Keratinocyte (primary cell): ENCODE data around the gene SND1. TPM values are rescaled to one million over a fixed set of nuclear protein-coding genes. Genes with fewer than 3 reads are reported as not detected.

ENCODE experiments used
- DNase-seq: peaks from one replicate; pipeline ENCODE4 v3.0.0-alpha.2; 2011; ENCODE audit warnings: low read depth, missing footprints, low spot score
- FAIRE-seq: peaks from 2 replicates; lab custom pipeline; 2011; peaks lifted over from hg19 to GRCh38; lab: Jason Lieb, UNC
- H2AFZ ChIP-seq: 2 replicates; pipeline ENCODE4 v1.6.0; 2012; ENCODE audit warnings: low read length, control low read depth, inconsistent platforms; ENCODE audit not compliant: control insufficient read depth
- H3K27ac ChIP-seq: 2 replicates; pipeline ENCODE4 v1.5.1; 2011; ENCODE audit warnings: low read length; ENCODE audit not compliant: control insufficient read depth, insufficient read depth
- H3K27me3 ChIP-seq: 3 replicates; pipeline ENCODE4 v1.6.0; 2011; ENCODE audit warnings: low read length; ENCODE audit not compliant: control insufficient read depth, insufficient read depth; ENCODE audit errors: extremely low read depth
- H3K36me3 ChIP-seq, 2 experiments: 2 replicates in 1 of 2; 3 replicates in 1 of 2; pipeline ENCODE4 v1.5.1; 2011; ENCODE audit warnings: low read length in 2 of 2, mild to moderate bottlenecking in 1 of 2; ENCODE audit not compliant: control insufficient read depth in 2 of 2, insufficient read depth in 2 of 2; ENCODE audit errors: extremely low read depth in 1 of 2
- H3K4me1 ChIP-seq: 3 replicates; pipeline ENCODE4 v1.5.1; 2011; ENCODE audit warnings: low read length; ENCODE audit not compliant: control insufficient read depth, insufficient read depth; ENCODE audit errors: extremely low read depth
- H3K4me2 ChIP-seq: 3 replicates; pipeline ENCODE4 v1.6.0; 2011; ENCODE audit warnings: low read depth, low read length; ENCODE audit not compliant: control insufficient read depth, insufficient read depth; ENCODE audit errors: extremely low read depth
- H3K4me3 ChIP-seq, 3 experiments: fragments of 200-600 bp in 1 of 3; sonication (generic) in 1 of 3; 2 replicates in 2 of 3; 3 replicates in 1 of 3; pipeline ENCODE4 v1.5.1; 2011 to 2016; ENCODE audit warnings: low read length in 3 of 3, mild to moderate bottlenecking in 3 of 3, control low read depth in 2 of 3, inconsistent platforms in 1 of 3, low read depth in 1 of 3, mixed read lengths in 1 of 3, mixed run types in 1 of 3, moderate library complexity in 1 of 3; ENCODE audit not compliant: control insufficient read depth in 2 of 3, insufficient read depth in 2 of 3; ENCODE audit errors: extremely low read depth in 1 of 3
- H3K79me2 ChIP-seq: 2 replicates; pipeline ENCODE4 v1.6.0; 2012; ENCODE audit warnings: low read length; ENCODE audit not compliant: control insufficient read depth, insufficient read depth
- H3K9ac ChIP-seq: 3 replicates; pipeline ENCODE4 v1.6.0; 2011; ENCODE audit warnings: low read length; ENCODE audit not compliant: control insufficient read depth, insufficient read depth; ENCODE audit errors: extremely low read depth
- H3K9me1 ChIP-seq: 3 replicates; pipeline ENCODE4 v1.6.0; 2011; ENCODE audit warnings: low read length; ENCODE audit not compliant: control insufficient read depth, insufficient read depth; ENCODE audit errors: extremely low read depth
- H3K9me3 ChIP-seq: 2 replicates; pipeline ENCODE4 v1.5.1; 2012; ENCODE audit warnings: low read depth, low read length; ENCODE audit not compliant: control insufficient read depth
- H4K20me1 ChIP-seq: 3 replicates; pipeline ENCODE4 v1.6.0; 2011; ENCODE audit warnings: low read length; ENCODE audit not compliant: control insufficient read depth, insufficient read depth; ENCODE audit errors: extremely low read depth
- EZH2 ChIP-seq: IDR thresholded peaks from one replicate; pipeline ENCODE4 v1.6.1; 2012; ENCODE audit warnings: inconsistent platforms, mild to moderate bottlenecking, low read length, moderate library complexity
- dilution Hi-C: fragments of 300-500 bp; cut with MboI; formaldehyde crosslinking; loops from one replicate; pipeline ENCODE4 v1.7.0; 2020; ENCODE audit warnings: low sequenced_read_pairs; ENCODE audit not compliant: extremely low pct_ligation_motif_present
- polyA plus RNA-seq, 5 experiments: library from polyadenylated mRNA; depleted of rRNA in 3 of 5; stranded (reverse) in 3 of 5; stranded (forward) in 1 of 5; unstranded in 1 of 5; fragments of >200 nt; gene quantifications; 1 replicate in 1 of 5; 2 replicates in 3 of 5; 3 replicates in 1 of 5; pipeline versions ENCODE4 v1.2.1 to v1.2.3, GENCODE V29; 2011 to 2012; ENCODE audit warnings: missing spikeins in 2 of 5, low read depth in 1 of 5, low replicate concordance in 1 of 5
- TF ChIP-seq, protein P1 (sequence below), 3 experiments: IDR thresholded peaks in 1 of 3; conservative IDR thresholded peaks in 1 of 3; optimal IDR thresholded peaks in 1 of 3; 2 replicates in 2 of 3; 3 replicates in 1 of 3; pipeline versions ENCODE3 to v1.5.1; 2011; ENCODE audit warnings: low read length in 3 of 3, mild to moderate bottlenecking in 3 of 3, moderate library complexity in 2 of 3, control low read depth in 1 of 3, inconsistent platforms in 1 of 3; ENCODE audit not compliant: insufficient read depth in 2 of 3; ENCODE audit errors: extremely low read depth in 1 of 3

SND1 gene
- polyA plus RNA-seq, 1 donor (not counting 4 experiments of a cell fraction or from before 2014, with no cell fraction given), result 140 TPM

- no peaks in the 10 kb centered on the region for H3K9me3 ChIP-seq
- H2AFZ ChIP-seq, result no peak overlapping the region
- no peak for TF ChIP-seq EZH2
- TF ChIP-seq, protein P1, sequence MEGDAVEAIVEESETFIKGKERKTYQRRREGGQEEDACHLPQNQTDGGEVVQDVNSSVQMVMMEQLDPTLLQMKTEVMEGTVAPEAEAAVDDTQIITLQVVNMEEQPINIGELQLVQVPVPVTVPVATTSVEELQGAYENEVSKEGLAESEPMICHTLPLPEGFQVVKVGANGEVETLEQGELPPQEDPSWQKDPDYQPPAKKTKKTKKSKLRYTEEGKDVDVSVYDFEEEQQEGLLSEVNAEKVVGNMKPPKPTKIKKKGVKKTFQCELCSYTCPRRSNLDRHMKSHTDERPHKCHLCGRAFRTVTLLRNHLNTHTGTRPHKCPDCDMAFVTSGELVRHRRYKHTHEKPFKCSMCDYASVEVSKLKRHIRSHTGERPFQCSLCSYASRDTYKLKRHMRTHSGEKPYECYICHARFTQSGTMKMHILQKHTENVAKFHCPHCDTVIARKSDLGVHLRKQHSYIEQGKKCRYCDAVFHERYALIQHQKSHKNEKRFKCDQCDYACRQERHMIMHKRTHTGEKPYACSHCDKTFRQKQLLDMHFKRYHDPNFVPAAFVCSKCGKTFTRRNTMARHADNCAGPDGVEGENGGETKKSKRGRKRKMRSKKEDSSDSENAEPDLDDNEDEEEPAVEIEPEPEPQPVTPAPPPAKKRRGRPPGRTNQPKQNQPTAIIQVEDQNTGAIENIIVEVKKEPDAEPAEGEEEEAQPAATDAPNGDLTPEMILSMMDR (optimal IDR thresholded peaks at IDR 0.05 in 1 of 3, IDR thresholded peaks at IDR 0.05 in 1 of 3, conservative IDR thresholded peaks at IDR 0.05 in 1 of 3; ENCODE audit: extremely low read depth in 1 of 3, insufficient read depth in 2 of 3, low read length in 3 of 3), result no peak
- no peak overlapping the region for H3K4me3 ChIP-seq
- no peak overlapping the region for H3K9ac ChIP-seq
- H3K9me1 ChIP-seq, result no peaks in the 10 kb centered on the region
- no peaks in the 10 kb centered on the region for H3K4me1 ChIP-seq
- no peaks in the 10 kb centered on the region for H4K20me1 ChIP-seq
- H3K4me2 ChIP-seq, result no peak overlapping the region
- H3K27ac ChIP-seq, result no peak overlapping the region
- DNase-seq (no peak), FAIRE-seq (no peak)
- H3K27me3 ChIP-seq, result peaks cover 3% of the 10 kb centered on the region
- H3K36me3 ChIP-seq, result no peaks in the 10 kb centered on the region
- dilution Hi-C loops, result no loop called here
- H3K79me2 ChIP-seq, result no peaks in the 10 kb centered on the region
Observed at GRCh38 chr7:127638197-127638596, 13.8 kb upstream of the SND1 start.

GRCh38 chr7:127644484-127644883 is 7.5 kb upstream of the SND1 start:
- Histone ChIP-seq H3K36me3 (no peaks in the 10 kb centered on the region), H3K27me3 (no peaks in the 10 kb centered on the region), H3K9me3 (no peaks in the 10 kb centered on the region), H3K79me2 (no peaks in the 10 kb centered on the region), H3K4me2 (no peak overlapping the region), H4K20me1 (no peaks in the 10 kb centered on the region), H3K9ac (no peak overlapping the region), H3K4me3 (no peak overlapping the region), H3K9me1 (no peaks in the 10 kb centered on the region), H2AFZ (no peak overlapping the region), H3K4me1 (no peaks in the 10 kb centered on the region), H3K27ac (no peak overlapping the region)
- TF ChIP-seq EZH2, result no peak
- dilution Hi-C loops, result no loop called here
- DNase-seq (no peak), FAIRE-seq (no peak)

GRCh38 chr7:127647636-127648035 is 4.4 kb upstream of the SND1 start:
- Histone ChIP-seq H3K4me3 (no peak overlapping the region), H3K9ac (no peak overlapping the region), H3K36me3 (no peaks in the 10 kb centered on the region), H3K4me1 (peaks cover 3% of the 10 kb centered on the region), H3K79me2 (peaks cover 7% of the 10 kb centered on the region), H3K27me3 (no peaks in the 10 kb centered on the region), H3K27ac (no peak overlapping the region), H3K9me1 (no peaks in the 10 kb centered on the region), H2AFZ (no peak overlapping the region), H3K9me3 (no peaks in the 10 kb centered on the region), H4K20me1 (no peaks in the 10 kb centered on the region), H3K4me2 (no peak overlapping the region)
- DNase-seq, result no peak
- TF ChIP-seq, protein P1 (optimal IDR thresholded peaks at IDR 0.05 in 1 of 3, IDR thresholded peaks at IDR 0.05 in 1 of 3, conservative IDR thresholded peaks at IDR 0.05 in 1 of 3; ENCODE audit: extremely low read depth in 1 of 3, insufficient read depth in 2 of 3, low read length in 3 of 3), result no peak
- TF ChIP-seq EZH2, result no peak
- dilution Hi-C loops, result no loop called here
- FAIRE-seq, result no peak
